Effector CD8-positive, alpha-beta T cell (primary cell): ENCODE data around the gene ITGAD.

Experiments
- DNase-seq: peaks from one replicate; lab custom pipeline; 2025; lab: John Stamatoyannopoulos, UW

Gene ITGAD

DNA sequence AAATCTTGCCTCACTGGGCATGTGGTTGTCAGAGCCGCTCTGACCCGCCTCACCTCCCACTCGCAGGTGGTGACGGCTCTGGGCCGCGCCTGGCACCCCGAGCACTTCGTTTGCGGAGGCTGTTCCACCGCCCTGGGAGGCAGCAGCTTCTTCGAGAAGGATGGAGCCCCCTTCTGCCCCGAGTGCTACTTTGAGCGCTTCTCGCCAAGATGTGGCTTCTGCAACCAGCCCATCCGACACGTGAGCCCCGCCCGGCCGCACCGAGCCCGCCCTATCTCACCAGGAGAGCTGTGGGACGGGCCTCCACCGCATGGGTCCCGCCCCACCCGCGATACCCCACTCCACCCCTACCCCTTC, 82.8 kb downstream of the ITGAD start:
- DNase-seq, result no peak
